ENCODE results near the gene PDE6G. TPM values are rescaled to one million over a fixed set of nuclear protein-coding genes. Genes with fewer than 3 reads are reported as not detected.

Gene PDE6G
- total RNA-seq, result under 1 TPM in 1 of 4 donors, not detected in 3; 0.53 TPM

DNA sequence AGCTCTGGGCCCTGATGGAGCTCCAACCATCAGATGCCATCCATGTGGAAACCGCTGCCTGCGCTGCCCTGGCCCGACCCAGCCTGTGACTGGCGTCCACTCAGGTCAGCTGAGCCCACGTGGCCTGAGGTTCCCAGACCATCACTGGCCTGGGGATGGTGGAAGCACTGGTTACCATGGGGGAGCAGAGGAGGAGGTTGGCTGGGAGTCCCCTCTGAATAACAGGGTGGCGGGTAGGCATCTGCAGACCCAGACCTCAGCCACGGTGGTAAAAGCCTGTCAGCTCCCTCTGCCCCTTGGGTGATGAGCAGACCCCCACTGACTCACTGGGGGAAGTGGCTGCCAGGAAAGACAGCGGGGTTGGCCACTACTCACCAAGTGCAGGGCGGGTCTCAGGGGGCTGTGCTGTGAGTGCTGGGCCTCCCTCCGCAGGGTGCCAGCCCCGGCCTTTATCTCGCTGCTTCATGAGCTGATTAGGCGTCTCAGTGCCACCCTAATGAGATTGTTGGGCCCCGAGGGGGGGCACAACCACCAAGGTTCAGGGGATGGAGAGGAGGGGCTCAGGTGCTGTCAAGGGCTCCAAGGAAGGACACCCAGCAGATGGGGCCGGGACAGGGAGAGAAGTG, at the start of gene PDE6G:
Gene PDE6G, minus strand, starts transcription at position 425 of the 626 bp plus-strand sequence. CDS start 3,237 bp downstream, outside the sequence.
- H3K4me3 ChIP-seq, result no peak within 1 kb of the TSS
- H3K9me3 ChIP-seq, result no peaks in the 10 kb centered on the region
- WGBS, result 96% methylated on average over 5 of the region's 15 CpGs
- H3K36me3 ChIP-seq, result no peaks in the 10 kb centered on the region
- TF ChIP-seq, protein P1, sequence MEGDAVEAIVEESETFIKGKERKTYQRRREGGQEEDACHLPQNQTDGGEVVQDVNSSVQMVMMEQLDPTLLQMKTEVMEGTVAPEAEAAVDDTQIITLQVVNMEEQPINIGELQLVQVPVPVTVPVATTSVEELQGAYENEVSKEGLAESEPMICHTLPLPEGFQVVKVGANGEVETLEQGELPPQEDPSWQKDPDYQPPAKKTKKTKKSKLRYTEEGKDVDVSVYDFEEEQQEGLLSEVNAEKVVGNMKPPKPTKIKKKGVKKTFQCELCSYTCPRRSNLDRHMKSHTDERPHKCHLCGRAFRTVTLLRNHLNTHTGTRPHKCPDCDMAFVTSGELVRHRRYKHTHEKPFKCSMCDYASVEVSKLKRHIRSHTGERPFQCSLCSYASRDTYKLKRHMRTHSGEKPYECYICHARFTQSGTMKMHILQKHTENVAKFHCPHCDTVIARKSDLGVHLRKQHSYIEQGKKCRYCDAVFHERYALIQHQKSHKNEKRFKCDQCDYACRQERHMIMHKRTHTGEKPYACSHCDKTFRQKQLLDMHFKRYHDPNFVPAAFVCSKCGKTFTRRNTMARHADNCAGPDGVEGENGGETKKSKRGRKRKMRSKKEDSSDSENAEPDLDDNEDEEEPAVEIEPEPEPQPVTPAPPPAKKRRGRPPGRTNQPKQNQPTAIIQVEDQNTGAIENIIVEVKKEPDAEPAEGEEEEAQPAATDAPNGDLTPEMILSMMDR (IDR thresholded peaks at IDR 0.05), result no peak
- TF ChIP-seq POLR2A (IDR thresholded peaks at IDR 0.05) (no peak), POLR2AphosphoS5 (IDR thresholded peaks at IDR 0.05) (no peak), EP300 (IDR thresholded peaks at IDR 0.05) (no peak)
- DNase-seq (ENCODE audit: low spot score in 2 of 2), result no peak
- no peak within 1 kb of the TSS for H3K27ac ChIP-seq
- peaks cover 6% of the 10 kb centered on the region for H3K4me1 ChIP-seq
- H3K27me3 ChIP-seq, result peaks cover 14% of the 10 kb centered on the region

DNA sequence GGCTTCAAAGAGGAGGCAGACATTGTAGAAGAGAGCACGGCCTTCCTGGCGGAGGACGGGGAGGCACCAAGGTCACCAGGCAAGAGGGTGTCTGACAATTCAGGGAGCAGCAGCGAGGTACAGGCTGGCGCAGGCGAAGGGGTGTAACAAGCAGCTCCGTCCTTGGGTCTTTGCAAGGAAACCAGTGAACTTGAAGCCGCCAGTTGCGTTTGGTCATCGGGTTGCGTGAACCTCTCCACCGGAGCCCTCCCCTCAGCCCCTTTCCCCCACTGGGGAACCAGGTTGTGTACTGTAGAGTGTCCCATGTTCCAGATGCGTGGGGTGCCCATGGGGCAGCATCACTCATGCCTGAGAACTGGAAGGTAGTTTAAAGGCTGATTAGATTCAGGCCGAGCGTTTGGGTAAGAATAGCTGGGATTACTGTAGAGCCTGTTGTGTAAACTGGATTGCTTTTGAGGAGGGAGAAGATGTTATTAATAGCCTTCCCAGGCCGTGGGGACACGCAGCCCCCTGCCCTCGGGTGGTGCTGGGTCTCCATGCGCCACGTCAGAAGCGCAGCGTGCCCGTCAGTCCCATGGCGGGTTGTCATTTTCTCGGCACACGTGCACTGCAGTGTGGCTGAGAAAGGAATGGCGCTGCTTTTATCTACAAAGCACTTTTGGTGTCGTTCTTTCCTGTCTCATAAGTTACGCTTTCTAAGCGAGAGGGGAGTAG, 49.3 kb upstream of the PDE6G start:
- no peak for DNase-seq (ENCODE audit: low spot score in 2 of 2)

DNA sequence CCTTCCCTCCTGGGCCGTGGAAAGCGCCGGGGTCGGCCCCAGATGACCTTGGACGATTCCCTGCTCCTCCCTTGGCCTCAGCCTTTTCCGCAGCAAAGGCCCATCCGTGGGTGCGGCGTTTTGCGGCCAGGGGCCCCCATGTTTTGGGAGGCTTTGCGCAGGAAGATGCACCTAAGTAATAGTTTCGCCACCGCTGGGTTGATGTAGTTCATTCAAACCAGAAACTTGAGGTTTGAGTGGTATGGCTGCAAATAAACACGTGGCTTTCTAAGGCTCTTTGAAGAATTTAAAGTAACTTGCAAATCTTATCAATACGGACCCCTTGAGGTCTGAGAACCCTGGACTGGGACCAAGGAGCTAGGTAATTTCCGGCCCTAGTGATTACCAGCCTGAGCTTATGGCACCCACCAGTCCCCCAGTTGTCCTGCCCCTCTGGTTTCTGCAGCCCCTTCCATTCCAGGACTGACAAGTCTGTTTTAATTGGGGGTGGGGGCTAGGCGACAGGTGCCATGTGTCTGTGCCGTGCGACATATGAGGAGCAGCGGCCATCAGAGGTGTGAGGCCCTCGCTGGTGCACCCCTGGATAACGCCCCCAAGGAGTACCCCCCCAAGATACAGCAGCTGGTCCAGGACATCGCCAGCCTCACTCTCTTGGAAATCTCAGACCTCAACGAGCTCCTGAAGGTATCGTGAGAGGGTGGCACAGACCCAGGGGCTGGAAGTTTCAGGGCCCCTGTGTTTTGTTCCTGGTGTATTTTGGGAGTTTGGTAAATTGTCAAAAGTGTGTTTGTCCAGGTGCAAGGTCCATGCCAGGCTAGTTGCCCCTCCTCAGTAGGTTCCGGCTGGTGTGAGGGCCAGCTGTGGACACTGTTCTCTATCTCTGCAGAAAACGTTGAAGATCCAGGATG, 47.7 kb upstream of the PDE6G start:
- no peaks in the 10 kb centered on the region for H3K27me3 ChIP-seq
- peaks cover 39% of the 10 kb centered on the region for H3K4me1 ChIP-seq
- no peaks in the 10 kb centered on the region for H3K9me3 ChIP-seq
- H3K36me3 ChIP-seq, result peaks cover 59% of the 10 kb centered on the region
- peak overlapping the region; percentile 96 for H3K27ac ChIP-seq
- H3K4me3 ChIP-seq, result peak overlapping the region; percentile 99
- WGBS, result 54% methylated on average over 13 of the region's 27 CpGs
- TF ChIP-seq, protein P1 (IDR thresholded peaks at IDR 0.05), result no peak
- no peak for TF ChIP-seq POLR2A (IDR thresholded peaks at IDR 0.05)
- no peak for DNase-seq (ENCODE audit: low spot score in 2 of 2)

More for the DNA sequence above, 49.3 kb upstream of the PDE6G start:
- no peak overlapping the region for H3K4me3 ChIP-seq
- WGBS, result 91% methylated on average over 23 of the region's 30 CpGs
- TF ChIP-seq, protein P1 (IDR thresholded peaks at IDR 0.05), result no peak
- no peak for TF ChIP-seq EP300 (IDR thresholded peaks at IDR 0.05)
- no peak for TF ChIP-seq POLR2AphosphoS5 (IDR thresholded peaks at IDR 0.05)
- no peak for TF ChIP-seq POLR2A (IDR thresholded peaks at IDR 0.05)
- H3K9me3 ChIP-seq, result no peaks in the 10 kb centered on the region
- no peaks in the 10 kb centered on the region for H3K27me3 ChIP-seq
- H3K36me3 ChIP-seq, result peaks cover 45% of the 10 kb centered on the region
- H3K4me1 ChIP-seq, result peaks cover 42% of the 10 kb centered on the region
- no peak overlapping the region for H3K27ac ChIP-seq

DNA sequence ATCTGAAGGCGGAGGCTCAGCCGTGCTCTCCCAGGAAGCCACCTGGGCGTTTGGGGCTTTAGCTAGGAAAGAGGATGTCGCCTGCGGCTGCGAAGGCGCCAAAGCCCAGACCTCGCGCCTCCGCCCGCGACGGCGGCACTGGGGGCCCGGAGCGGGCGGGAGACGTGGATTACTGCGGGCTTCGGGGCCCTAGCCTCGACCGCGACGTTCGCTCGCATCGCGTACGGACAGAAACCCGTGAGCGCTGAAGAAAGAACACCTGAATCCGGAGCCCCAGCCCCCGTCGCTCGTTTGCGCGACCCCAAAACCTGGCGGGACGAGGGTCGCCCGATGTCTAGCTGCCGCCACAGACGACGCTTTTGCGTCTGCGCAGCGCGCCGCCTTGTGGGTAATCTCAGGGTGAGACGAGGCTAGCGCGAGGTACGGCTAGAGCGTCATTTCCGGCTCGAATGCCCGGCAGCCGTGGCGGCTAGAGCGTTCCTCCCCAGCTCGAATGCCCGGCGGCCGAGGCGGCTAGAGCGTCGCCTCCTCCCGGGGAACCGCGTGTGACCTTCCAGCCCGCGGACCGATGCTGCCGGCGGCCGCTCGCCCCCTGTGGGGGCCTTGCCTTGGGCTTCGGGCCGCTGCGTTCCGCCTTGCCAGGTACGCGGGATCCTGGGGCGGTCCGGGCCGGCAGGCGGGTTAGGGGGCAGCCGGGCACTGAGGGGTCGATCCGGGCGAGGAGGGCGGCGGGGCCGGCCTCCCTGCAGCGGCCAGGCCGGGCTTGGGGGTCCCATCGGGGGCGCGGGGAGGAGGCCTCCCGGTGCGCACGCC, 46.8 kb upstream of the PDE6G start, which contains the start of gene MRPL12:
Gene MRPL12, plus strand, starts transcription at position 434 of the 813 bp plus-strand sequence. Its CDS starts 135 bp downstream, at position 569.
- Histone ChIP-seq H3K27me3 (no peaks in the 10 kb centered on the region), H3K4me1 (peaks cover 39% of the 10 kb centered on the region), H3K4me3 (peak within 1 kb of the TSS; percentile 99), H3K9me3 (no peaks in the 10 kb centered on the region), H3K36me3 (peaks cover 66% of the 10 kb centered on the region), H3K27ac (peak within 1 kb of the TSS; percentile 96)
- TF ChIP-seq POLR2A (IDR thresholded peaks at IDR 0.05) (peak; percentile 66 to 69), EP300 (IDR thresholded peaks at IDR 0.05) (no peak), POLR2AphosphoS5 (IDR thresholded peaks at IDR 0.05) (peak; percentile 64 to 93 (median 83))
- TF ChIP-seq, protein P1 (IDR thresholded peaks at IDR 0.05), result peak; percentile 18 to 42
- peak; percentile 94 to 97 for DNase-seq (ENCODE audit: low spot score in 2 of 2)
- 1% methylated on average over 38 of the region's 102 CpGs for WGBS

Measured in suprapubic skin (tissue), 4 donors.